CD4-positive, alpha-beta T cell (primary cell): Measurements from ENCODE around the gene NDFIP2. TPM values are rescaled to one million over a fixed set of nuclear protein-coding genes. Genes with fewer than 3 reads are reported as not detected.

Source experiments
- ATAC-seq: fragments of 200-7000 bp; cut with Tn5 transposase; one replicate; pipeline ENCODE4 v1.10.0; 2022; ENCODE audit warnings: mild to moderate bottlenecking; ENCODE audit not compliant: poor library complexity
- CTCF ChIA-PET: fragments of 350-600 bp; sonication (Branson Sonifier 250); formaldehyde crosslinking; loops from one replicate; lab custom pipeline; 2021; ENCODE audit warnings: antibody characterized with exemption, inconsistent platforms; lab: Charles Lee
- POLR2A ChIA-PET: fragments of 350-600 bp; sonication (Branson Sonifier 250); formaldehyde crosslinking; loops from one replicate; lab custom pipeline; 2021; ENCODE audit warnings: antibody characterized with exemption, inconsistent platforms; lab: Charles Lee
- DNase-seq, 14 experiments: peaks; one replicate each; pipeline ENCODE4 v3.0.0-alpha.2; 2013 to 2020; ENCODE audit warnings: mixed read lengths in 2 of 14
- H3K27ac ChIP-seq, 2 donors: one replicate each; pipeline versions ENCODE4 v1.5.1 to v1.7.0; 2013; ENCODE audit warnings: low read length in 2 of 2, low read depth in 1 of 2, mild to moderate bottlenecking in 1 of 2
- H3K27me3 ChIP-seq, 2 experiments: 1 replicate in 1 of 2; 2 replicates in 1 of 2; pipeline versions ENCODE4 v1.6.1 to v1.7.0; 2013; ENCODE audit warnings: low read length in 2 of 2, control low read depth in 1 of 2, mild to moderate bottlenecking in 1 of 2, moderate library complexity in 1 of 2; ENCODE audit not compliant: insufficient read depth in 2 of 2, control insufficient read depth in 1 of 2
- H3K36me3 ChIP-seq: one replicate; pipeline ENCODE4 v1.6.1; 2013; ENCODE audit warnings: low read length, control low read depth; ENCODE audit not compliant: insufficient read depth
- H3K4me1 ChIP-seq: one replicate; pipeline ENCODE4 v1.6.1; 2013; ENCODE audit warnings: low read length, control low read depth; ENCODE audit not compliant: insufficient read depth
- H3K4me3 ChIP-seq: one replicate; pipeline ENCODE4 v1.5.1; 2013; ENCODE audit warnings: mild to moderate bottlenecking, low read length, moderate library complexity
- H3K9me3 ChIP-seq, 2 experiments: 1 replicate in 1 of 2; 2 replicates in 1 of 2; pipeline versions ENCODE4 v1.6.1 to v1.7.0; 2013; ENCODE audit warnings: low read length in 2 of 2, mild to moderate bottlenecking in 2 of 2, control low read depth in 1 of 2, moderate library complexity in 1 of 2; ENCODE audit not compliant: control insufficient read depth in 1 of 2, insufficient read depth in 1 of 2
- H3K27ac Mint-ChIP-seq: one replicate; pipeline ENCODE4 v1.8.0; 2020; ENCODE audit warnings: mixed read lengths
- H3K27me3 Mint-ChIP-seq: one replicate; pipeline ENCODE4 v1.8.0; 2021; ENCODE audit warnings: mixed read lengths
- H3K36me3 Mint-ChIP-seq: one replicate; pipeline ENCODE4 v1.8.0; 2021; ENCODE audit warnings: low read depth, mixed read lengths
- H3K4me1 Mint-ChIP-seq: one replicate; pipeline ENCODE4 v1.8.0; 2021; ENCODE audit warnings: low read depth, mixed read lengths
- H3K4me3 Mint-ChIP-seq: one replicate; pipeline ENCODE4 v1.8.0; 2020; ENCODE audit warnings: mild to moderate bottlenecking, mixed read lengths
- H3K9me3 Mint-ChIP-seq: one replicate; pipeline ENCODE4 v1.8.0; 2020; ENCODE audit warnings: mixed read lengths
- intact Hi-C, 2 experiments: fragments of 100-400 bp; cut with DNase I in 1 of 2; cut with micrococcal nuclease in 1 of 2; formaldehyde crosslinking; loops; one replicate each; pipeline versions ENCODE4 v1.15.1 to v1.9.0; 2023 to 2025; cut with DNase I, micrococcal nuclease
- total RNA-seq, 174 experiments: library from RNA in 2 of 174; stranded (reverse) in 2 of 174; gene quantifications; one replicate each; pipeline ENCODE4 v1.2.3 and lab custom pipeline; 2021 to 2026
- TF ChIP-seq, protein P1 (sequence below): fragments of 200-600 bp; IDR thresholded peaks from one replicate; pipeline ENCODE4 v1.8.0; 2022; ENCODE audit warnings: antibody characterized with exemption, mild to moderate bottlenecking

NDFIP2 gene
- total RNA-seq, 2 experiments from 2014 or later = 3.2 to 3.4 TPM

DNA sequence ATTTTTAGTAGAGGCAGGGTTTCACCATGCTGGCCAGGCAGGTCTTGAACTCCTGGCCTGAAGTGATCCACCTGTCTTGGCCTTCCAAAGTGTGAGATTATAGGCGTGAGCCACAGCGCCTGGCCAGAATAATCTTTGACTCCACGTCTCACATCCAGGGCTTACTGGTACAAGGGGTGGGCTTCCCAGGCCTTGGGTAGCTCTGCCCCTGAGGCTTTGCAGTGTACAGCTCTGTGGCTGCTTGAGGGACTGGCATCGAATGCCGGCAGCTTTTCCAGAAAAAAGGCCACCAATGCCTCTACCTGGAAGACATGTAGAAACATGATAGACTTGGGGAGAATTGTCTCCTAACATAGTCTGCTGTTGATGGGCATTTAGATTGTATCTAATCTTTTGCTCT is 57.8 kb downstream of the NDFIP2 start:
- Histone ChIP-seq H3K36me3 (no peaks in the 10 kb centered on the region), H3K4me3 (no peak overlapping the region), H3K27me3 (no peaks in the 10 kb centered on the region), H3K27ac (no peak overlapping the region), H3K9me3 (no peaks in the 10 kb centered on the region), H3K4me1 (no peaks in the 10 kb centered on the region)
- no peaks in the 10 kb centered on the region for H3K27me3 Mint-ChIP-seq
- ChIA-PET POLR2A (no interaction called here), CTCF (no interaction called here)
- no peak overlapping the region for H3K4me3 Mint-ChIP-seq
- ATAC-seq (no peak), DNase-seq (no peak)
- intact Hi-C loops = loop anchor here in 1 of 2 experiments (5.0 to 10.0 kb wide), 2 partner anchors 56 to 874 kb away; partner anchors contain the start of gene NDFIP2
- no peaks in the 10 kb centered on the region for H3K4me1 Mint-ChIP-seq
- no peaks in the 10 kb centered on the region for H3K9me3 Mint-ChIP-seq
- H3K36me3 Mint-ChIP-seq = no peaks in the 10 kb centered on the region
- no peak overlapping the region for H3K27ac Mint-ChIP-seq
- TF ChIP-seq, protein P1, sequence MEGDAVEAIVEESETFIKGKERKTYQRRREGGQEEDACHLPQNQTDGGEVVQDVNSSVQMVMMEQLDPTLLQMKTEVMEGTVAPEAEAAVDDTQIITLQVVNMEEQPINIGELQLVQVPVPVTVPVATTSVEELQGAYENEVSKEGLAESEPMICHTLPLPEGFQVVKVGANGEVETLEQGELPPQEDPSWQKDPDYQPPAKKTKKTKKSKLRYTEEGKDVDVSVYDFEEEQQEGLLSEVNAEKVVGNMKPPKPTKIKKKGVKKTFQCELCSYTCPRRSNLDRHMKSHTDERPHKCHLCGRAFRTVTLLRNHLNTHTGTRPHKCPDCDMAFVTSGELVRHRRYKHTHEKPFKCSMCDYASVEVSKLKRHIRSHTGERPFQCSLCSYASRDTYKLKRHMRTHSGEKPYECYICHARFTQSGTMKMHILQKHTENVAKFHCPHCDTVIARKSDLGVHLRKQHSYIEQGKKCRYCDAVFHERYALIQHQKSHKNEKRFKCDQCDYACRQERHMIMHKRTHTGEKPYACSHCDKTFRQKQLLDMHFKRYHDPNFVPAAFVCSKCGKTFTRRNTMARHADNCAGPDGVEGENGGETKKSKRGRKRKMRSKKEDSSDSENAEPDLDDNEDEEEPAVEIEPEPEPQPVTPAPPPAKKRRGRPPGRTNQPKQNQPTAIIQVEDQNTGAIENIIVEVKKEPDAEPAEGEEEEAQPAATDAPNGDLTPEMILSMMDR = no peak

DNA sequence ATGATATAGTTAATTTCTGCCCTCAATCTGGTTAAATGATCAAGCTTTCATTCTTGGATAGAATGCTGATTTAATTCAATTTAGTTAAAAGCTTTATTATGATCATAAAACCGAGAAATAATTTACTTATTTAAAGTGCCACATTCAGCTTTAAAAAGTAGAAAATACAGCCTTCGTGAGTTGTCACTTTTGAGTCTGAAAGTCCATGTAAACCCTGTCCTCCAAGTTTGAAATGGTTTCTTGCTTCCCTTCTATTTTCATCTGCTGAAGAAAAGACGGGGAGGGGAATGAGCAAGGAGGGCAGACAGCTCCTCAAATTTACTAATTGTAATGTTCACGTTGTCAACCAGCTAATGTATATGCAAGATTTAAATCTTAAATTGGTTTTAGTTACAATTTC is 59.5 kb downstream of the NDFIP2 start:
- no peaks in the 10 kb centered on the region for H3K36me3 ChIP-seq
- H3K4me3 ChIP-seq = no peak overlapping the region
- no peak overlapping the region for H3K4me3 Mint-ChIP-seq
- DNase-seq (no peak), ATAC-seq (no peak)
- H3K27me3 Mint-ChIP-seq = no peaks in the 10 kb centered on the region
- ChIA-PET CTCF (interaction anchor here (1.3 to 3.0 kb wide), 4 partner anchors 13 to 149 kb away, joined by 3 to 35 read pairs (median 4); no protein-coding TSS in a partner anchor), POLR2A (interaction anchor here (1.5 to 3.0 kb wide), 2 partner anchors 59 to 116 kb away, joined by 5 to 26 read pairs; partner anchors contain the start of gene NDFIP2)
- no peak overlapping the region for H3K27ac ChIP-seq
- H3K9me3 Mint-ChIP-seq = no peaks in the 10 kb centered on the region
- TF ChIP-seq, protein P1 = no peak
- H3K27me3 ChIP-seq = no peaks in the 10 kb centered on the region
- H3K27ac Mint-ChIP-seq = no peak overlapping the region
- no peaks in the 10 kb centered on the region for H3K36me3 Mint-ChIP-seq
- H3K4me1 Mint-ChIP-seq = no peaks in the 10 kb centered on the region
- H3K9me3 ChIP-seq = no peaks in the 10 kb centered on the region
- intact Hi-C loops = loop anchor here (1.0 to 5.0 kb wide), 3 partner anchors 115 to 1223 kb away; no protein-coding TSS in a partner anchor
- no peaks in the 10 kb centered on the region for H3K4me1 ChIP-seq

DNA sequence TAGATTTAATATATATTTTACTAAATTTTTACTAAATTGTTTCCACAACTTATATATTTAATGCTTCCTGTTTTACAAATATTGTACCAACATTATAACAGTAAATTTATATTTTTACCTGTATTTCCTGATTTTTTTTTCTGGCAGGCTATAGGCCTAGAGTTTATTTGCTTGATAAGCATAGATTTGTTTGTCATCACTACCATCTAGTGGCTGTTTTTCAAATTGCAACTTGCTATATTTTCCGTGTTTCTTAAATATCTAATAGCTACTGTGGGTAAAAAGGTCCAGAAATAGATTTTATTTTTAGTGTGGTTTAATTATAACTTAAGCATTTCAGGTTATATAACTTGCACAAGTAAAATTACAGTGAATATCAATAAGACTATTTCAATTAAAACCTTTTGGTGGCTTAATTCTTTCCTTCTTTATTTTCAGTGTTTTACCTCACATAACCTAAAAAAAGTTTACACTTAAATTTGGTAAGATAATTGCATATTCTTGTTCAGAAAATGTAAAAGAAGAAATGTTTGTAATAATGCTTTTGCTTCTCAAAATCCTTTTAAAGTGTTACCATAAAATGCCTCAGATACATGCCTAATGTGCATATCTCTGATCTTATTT is 60.6 kb downstream of the NDFIP2 start:
- TF ChIP-seq, protein P1 = peak; percentile 97
- ATAC-seq (peak; percentile 63), DNase-seq (peak in 3 of 14 experiments; percentile 73 to 82 (median 80))
- Mint-ChIP-seq H3K9me3 (no peaks in the 10 kb centered on the region), H3K4me3 (no peak overlapping the region), H3K27me3 (no peaks in the 10 kb centered on the region), H3K27ac (no peak overlapping the region), H3K4me1 (no peaks in the 10 kb centered on the region), H3K36me3 (no peaks in the 10 kb centered on the region)
- CTCF ChIA-PET = interaction anchor here (0.6 to 3.0 kb wide), 4 partner anchors 14 to 121 kb away, joined by 3 to 35 read pairs (median 5); partner anchors contain the start of gene NDFIP2
- Histone ChIP-seq H3K27me3 (no peaks in the 10 kb centered on the region), H3K9me3 (no peaks in the 10 kb centered on the region), H3K4me3 (no peak overlapping the region), H3K27ac (no peak overlapping the region), H3K4me1 (no peaks in the 10 kb centered on the region), H3K36me3 (no peaks in the 10 kb centered on the region)
- POLR2A ChIA-PET = interaction anchor here (1.5 to 3.0 kb wide), 2 partner anchors 60 to 117 kb away, joined by 5 to 26 read pairs; partner anchors contain the start of gene NDFIP2
- intact Hi-C loops = loop anchor here (1.0 to 5.0 kb wide), 4 partner anchors 117 to 1405 kb away; no protein-coding TSS in a partner anchor
